NB4 (cell line): ENCODE results near the gene PEX26.

Experiments used
- CTCF ChIP-seq: IDR thresholded peaks from one replicate; pipeline ENCODE4 v1.5.1; 2012; ENCODE audit warnings: low read depth, low read length
- MAX ChIP-seq: IDR thresholded peaks from 2 replicates; pipeline ENCODE4 v1.6.1; 2011; ENCODE audit warnings: low read depth, low read length
- MYC ChIP-seq: IDR thresholded peaks from 2 replicates; pipeline ENCODE4 v1.6.1; 2011; ENCODE audit warnings: low read depth, low read length
- POLR2A ChIP-seq: IDR thresholded peaks from 2 replicates; pipeline ENCODE4 v1.6.1; 2011; ENCODE audit warnings: mild to moderate bottlenecking; ENCODE audit not compliant: insufficient read length; ENCODE audit errors: extremely low read depth

- TF ChIP-seq MAX (no peak), CTCF (no peak), POLR2A (no peak), MYC (no peak)
These were observed 19.3 kb upstream of the PEX26 start for GRCh38 chr22:18058371-18059093.
